ENCODE results near the gene CDS2.

DNA sequence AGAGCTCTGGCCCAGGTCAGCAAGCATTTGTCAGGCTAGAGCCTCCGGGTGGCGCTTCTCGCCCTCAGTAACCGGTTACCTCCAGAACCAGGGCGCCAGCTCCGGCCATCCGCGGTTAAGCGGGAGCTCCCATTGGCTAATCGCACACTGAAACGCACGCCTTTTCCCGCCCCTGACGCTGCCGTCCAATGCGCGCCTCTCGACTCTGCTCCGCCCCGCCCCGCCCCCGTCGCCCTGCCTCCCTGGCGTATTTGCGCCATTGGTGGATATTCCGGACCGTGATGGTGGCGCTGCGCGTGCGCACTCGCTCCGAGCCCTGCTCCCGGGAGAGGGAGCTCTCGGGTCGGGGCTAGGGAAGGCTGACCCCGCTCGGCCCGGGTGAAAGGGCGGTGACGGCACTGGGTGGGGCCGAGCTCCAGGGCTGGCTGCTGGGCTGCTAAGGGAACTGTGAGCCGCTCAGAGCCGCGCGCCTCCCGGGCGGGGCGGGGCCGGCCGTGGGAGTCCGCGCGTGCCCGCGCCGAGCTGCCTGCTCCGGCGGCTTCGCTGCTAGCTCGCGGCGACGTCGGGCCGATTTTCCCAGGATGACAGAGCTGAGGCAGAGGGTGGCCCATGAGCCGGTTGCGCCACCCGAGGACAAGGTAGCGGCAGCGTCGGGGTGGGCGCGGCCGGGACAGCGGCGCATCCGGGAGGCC, at the start of gene CDS2:
- TF ChIP-seq, protein P1, sequence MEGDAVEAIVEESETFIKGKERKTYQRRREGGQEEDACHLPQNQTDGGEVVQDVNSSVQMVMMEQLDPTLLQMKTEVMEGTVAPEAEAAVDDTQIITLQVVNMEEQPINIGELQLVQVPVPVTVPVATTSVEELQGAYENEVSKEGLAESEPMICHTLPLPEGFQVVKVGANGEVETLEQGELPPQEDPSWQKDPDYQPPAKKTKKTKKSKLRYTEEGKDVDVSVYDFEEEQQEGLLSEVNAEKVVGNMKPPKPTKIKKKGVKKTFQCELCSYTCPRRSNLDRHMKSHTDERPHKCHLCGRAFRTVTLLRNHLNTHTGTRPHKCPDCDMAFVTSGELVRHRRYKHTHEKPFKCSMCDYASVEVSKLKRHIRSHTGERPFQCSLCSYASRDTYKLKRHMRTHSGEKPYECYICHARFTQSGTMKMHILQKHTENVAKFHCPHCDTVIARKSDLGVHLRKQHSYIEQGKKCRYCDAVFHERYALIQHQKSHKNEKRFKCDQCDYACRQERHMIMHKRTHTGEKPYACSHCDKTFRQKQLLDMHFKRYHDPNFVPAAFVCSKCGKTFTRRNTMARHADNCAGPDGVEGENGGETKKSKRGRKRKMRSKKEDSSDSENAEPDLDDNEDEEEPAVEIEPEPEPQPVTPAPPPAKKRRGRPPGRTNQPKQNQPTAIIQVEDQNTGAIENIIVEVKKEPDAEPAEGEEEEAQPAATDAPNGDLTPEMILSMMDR (IDR thresholded peaks at IDR 0.05 in 2 of 3, conservative IDR thresholded peaks at IDR 0.05 in 1 of 3; ENCODE audit: borderline replicate concordance in 1 of 3, insufficient read depth in 1 of 3, low read depth in 2 of 3, low read length in 2 of 3): peak; percentile 47 to 73 (median 49)
- peak; percentile 68 for TF ChIP-seq POLR2AphosphoS5 (IDR thresholded peaks at IDR 0.05; ENCODE audit: low read depth, low read length)
- TF ChIP-seq, protein P2, sequence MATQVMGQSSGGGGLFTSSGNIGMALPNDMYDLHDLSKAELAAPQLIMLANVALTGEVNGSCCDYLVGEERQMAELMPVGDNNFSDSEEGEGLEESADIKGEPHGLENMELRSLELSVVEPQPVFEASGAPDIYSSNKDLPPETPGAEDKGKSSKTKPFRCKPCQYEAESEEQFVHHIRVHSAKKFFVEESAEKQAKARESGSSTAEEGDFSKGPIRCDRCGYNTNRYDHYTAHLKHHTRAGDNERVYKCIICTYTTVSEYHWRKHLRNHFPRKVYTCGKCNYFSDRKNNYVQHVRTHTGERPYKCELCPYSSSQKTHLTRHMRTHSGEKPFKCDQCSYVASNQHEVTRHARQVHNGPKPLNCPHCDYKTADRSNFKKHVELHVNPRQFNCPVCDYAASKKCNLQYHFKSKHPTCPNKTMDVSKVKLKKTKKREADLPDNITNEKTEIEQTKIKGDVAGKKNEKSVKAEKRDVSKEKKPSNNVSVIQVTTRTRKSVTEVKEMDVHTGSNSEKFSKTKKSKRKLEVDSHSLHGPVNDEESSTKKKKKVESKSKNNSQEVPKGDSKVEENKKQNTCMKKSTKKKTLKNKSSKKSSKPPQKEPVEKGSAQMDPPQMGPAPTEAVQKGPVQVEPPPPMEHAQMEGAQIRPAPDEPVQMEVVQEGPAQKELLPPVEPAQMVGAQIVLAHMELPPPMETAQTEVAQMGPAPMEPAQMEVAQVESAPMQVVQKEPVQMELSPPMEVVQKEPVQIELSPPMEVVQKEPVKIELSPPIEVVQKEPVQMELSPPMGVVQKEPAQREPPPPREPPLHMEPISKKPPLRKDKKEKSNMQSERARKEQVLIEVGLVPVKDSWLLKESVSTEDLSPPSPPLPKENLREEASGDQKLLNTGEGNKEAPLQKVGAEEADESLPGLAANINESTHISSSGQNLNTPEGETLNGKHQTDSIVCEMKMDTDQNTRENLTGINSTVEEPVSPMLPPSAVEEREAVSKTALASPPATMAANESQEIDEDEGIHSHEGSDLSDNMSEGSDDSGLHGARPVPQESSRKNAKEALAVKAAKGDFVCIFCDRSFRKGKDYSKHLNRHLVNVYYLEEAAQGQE (IDR thresholded peaks at IDR 0.05; ENCODE audit: low read depth): no peak
- TF ChIP-seq CEBPB (IDR thresholded peaks at IDR 0.05; ENCODE audit: low read depth): no peak; the same call in 1 of the 2 replicates
- TF ChIP-seq POLR2A (IDR thresholded peaks at IDR 0.05; ENCODE audit: borderline replicate concordance, extremely low read depth, insufficient read depth, insufficient read length): no peak
- peak; percentile 72 for TF ChIP-seq RAD21 (IDR thresholded peaks at IDR 0.05; ENCODE audit: low read depth)
- no peak for TF ChIP-seq EZH2phosphoT487 (IDR thresholded peaks at IDR 0.05; ENCODE audit: borderline replicate concordance)
- no peak for TF ChIP-seq EZH2 (IDR thresholded peaks at IDR 0.05)
